ENCODE results near the gene FOXK1. TPM values are rescaled to one million over a fixed set of nuclear protein-coding genes. Genes with fewer than 3 reads are reported as not detected.

Gene FOXK1
- total RNA-seq, 2 donors from 2014 or later, result 29.6 to 30.8 TPM

- no peak for DNase-seq
- H3K36me3 ChIP-seq, result no peaks in the 10 kb centered on the region
- H3K9ac ChIP-seq (ENCODE audit: low read depth in 2 of 2, low read length in 2 of 2), result no peak overlapping the region
- H3K27me3 ChIP-seq, result no peaks in the 10 kb centered on the region
- no peaks in the 10 kb centered on the region for H3K4me1 ChIP-seq
- intact Hi-C loops (cut with DNase I), result no loop called here
- no peak for TF ChIP-seq CTCF (IDR thresholded peaks at IDR 0.05)
- no peak overlapping the region for H3K4me3 ChIP-seq
- no peaks in the 10 kb centered on the region for H3K9me3 ChIP-seq
- H3K27ac ChIP-seq, result no peak overlapping the region
These were observed 121.5 kb downstream of the FOXK1 start for GRCh38 chr7:4803397-4804241.

GRCh38 chr7:4805110-4805983, 123.3 kb downstream of the FOXK1 start:
- no peaks in the 10 kb centered on the region for H3K36me3 ChIP-seq
- H3K4me3 ChIP-seq, result no peak overlapping the region
- no peak overlapping the region for H3K9ac ChIP-seq (ENCODE audit: low read depth in 2 of 2, low read length in 2 of 2)
- H3K9me3 ChIP-seq, result no peaks in the 10 kb centered on the region
- no peaks in the 10 kb centered on the region for H3K27me3 ChIP-seq
- no peaks in the 10 kb centered on the region for H3K4me1 ChIP-seq
- DNase-seq, result no peak
- intact Hi-C loops (cut with DNase I), result no loop called here
- H3K27ac ChIP-seq, result no peak overlapping the region
- no peak for TF ChIP-seq CTCF (IDR thresholded peaks at IDR 0.05)

- no peak for TF ChIP-seq CTCF (IDR thresholded peaks at IDR 0.05)
- Histone ChIP-seq H3K9me3 (no peaks in the 10 kb centered on the region), H3K27me3 (no peaks in the 10 kb centered on the region), H3K36me3 (no peaks in the 10 kb centered on the region), H3K4me1 (no peaks in the 10 kb centered on the region), H3K9ac (ENCODE audit: low read depth in 2 of 2, low read length in 2 of 2) (no peak overlapping the region), H3K4me3 (no peak overlapping the region), H3K27ac (no peak overlapping the region)
- intact Hi-C loops (cut with DNase I), result no loop called here
- no peak for DNase-seq
These were observed 123.8 kb downstream of the FOXK1 start for GRCh38 chr7:4805984-4806300.

- intact Hi-C loops (cut with DNase I), result no loop called here
- Histone ChIP-seq H3K36me3 (no peaks in the 10 kb centered on the region), H3K9me3 (no peaks in the 10 kb centered on the region), H3K4me3 (no peak overlapping the region), H3K27ac (no peak overlapping the region), H3K9ac (ENCODE audit: low read depth in 2 of 2, low read length in 2 of 2) (no peak overlapping the region), H3K27me3 (no peaks in the 10 kb centered on the region), H3K4me1 (no peaks in the 10 kb centered on the region)
- DNase-seq, result no peak
- TF ChIP-seq CTCF (IDR thresholded peaks at IDR 0.05), result no peak
These were observed 125.0 kb downstream of the FOXK1 start for GRCh38 chr7:4806983-4807597.

GRCh38 chr7:4807598-4808016, 125.5 kb downstream of the FOXK1 start:
- Histone ChIP-seq H3K9ac (ENCODE audit: low read depth in 2 of 2, low read length in 2 of 2) (no peak overlapping the region), H3K36me3 (no peaks in the 10 kb centered on the region), H3K27me3 (no peaks in the 10 kb centered on the region), H3K27ac (no peak overlapping the region), H3K4me1 (no peaks in the 10 kb centered on the region), H3K4me3 (no peak overlapping the region), H3K9me3 (no peaks in the 10 kb centered on the region)
- intact Hi-C loops (cut with DNase I), result no loop called here
- no peak for TF ChIP-seq CTCF (IDR thresholded peaks at IDR 0.05)
- no peak for DNase-seq

Measured in colonic mucosa (tissue), 4 donors.